GM13976 (cell line): ENCODE results near the gene UBE2QL1.

Experiments
- DNase-seq: peaks from one replicate; pipeline ENCODE4 v3.0.0; 2012; ENCODE audit warnings: low spot score
- in situ Hi-C: fragments of 300-500 bp; cut with MboI; formaldehyde crosslinking; loops from one replicate; pipeline ENCODE4 v1.12.0; 2022; ENCODE audit warnings: low sequenced_read_pairs, mixed read lengths, inconsistent platforms; ENCODE audit not compliant: unreplicated experiment
- TF ChIP-seq, protein P1 (sequence below): IDR thresholded peaks from 2 replicates; pipeline ENCODE4 v1.5.1; 2012; ENCODE audit warnings: borderline replicate concordance, mild to moderate bottlenecking; ENCODE audit not compliant: insufficient read depth; ENCODE audit errors: extremely low read depth, missing control alignments, control extremely low read depth

The UBE2QL1 gene

DNA sequence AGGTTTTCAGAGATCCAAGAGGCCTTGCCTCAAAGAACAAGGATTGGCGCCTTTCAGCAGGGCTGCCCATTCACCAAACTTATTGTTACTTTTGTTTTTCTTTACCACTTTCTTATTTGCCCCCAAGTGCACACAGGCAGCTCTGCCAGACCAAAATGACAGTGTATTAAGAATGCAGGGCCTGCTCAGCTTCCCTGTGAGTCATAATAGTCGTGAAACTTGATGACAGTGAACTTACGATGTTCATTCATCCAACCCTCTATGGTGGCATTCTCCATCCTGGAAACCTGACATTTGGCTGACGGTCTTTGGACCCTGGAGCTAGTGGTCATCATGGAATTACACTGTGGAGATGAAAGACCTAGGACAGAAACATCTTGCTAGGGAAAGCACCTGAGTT is 44.3 kb downstream of the UBE2QL1 start:
- in situ Hi-C loops: no loop called here
- TF ChIP-seq, protein P1, sequence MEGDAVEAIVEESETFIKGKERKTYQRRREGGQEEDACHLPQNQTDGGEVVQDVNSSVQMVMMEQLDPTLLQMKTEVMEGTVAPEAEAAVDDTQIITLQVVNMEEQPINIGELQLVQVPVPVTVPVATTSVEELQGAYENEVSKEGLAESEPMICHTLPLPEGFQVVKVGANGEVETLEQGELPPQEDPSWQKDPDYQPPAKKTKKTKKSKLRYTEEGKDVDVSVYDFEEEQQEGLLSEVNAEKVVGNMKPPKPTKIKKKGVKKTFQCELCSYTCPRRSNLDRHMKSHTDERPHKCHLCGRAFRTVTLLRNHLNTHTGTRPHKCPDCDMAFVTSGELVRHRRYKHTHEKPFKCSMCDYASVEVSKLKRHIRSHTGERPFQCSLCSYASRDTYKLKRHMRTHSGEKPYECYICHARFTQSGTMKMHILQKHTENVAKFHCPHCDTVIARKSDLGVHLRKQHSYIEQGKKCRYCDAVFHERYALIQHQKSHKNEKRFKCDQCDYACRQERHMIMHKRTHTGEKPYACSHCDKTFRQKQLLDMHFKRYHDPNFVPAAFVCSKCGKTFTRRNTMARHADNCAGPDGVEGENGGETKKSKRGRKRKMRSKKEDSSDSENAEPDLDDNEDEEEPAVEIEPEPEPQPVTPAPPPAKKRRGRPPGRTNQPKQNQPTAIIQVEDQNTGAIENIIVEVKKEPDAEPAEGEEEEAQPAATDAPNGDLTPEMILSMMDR: no peak
- DNase-seq: no peak

DNA sequence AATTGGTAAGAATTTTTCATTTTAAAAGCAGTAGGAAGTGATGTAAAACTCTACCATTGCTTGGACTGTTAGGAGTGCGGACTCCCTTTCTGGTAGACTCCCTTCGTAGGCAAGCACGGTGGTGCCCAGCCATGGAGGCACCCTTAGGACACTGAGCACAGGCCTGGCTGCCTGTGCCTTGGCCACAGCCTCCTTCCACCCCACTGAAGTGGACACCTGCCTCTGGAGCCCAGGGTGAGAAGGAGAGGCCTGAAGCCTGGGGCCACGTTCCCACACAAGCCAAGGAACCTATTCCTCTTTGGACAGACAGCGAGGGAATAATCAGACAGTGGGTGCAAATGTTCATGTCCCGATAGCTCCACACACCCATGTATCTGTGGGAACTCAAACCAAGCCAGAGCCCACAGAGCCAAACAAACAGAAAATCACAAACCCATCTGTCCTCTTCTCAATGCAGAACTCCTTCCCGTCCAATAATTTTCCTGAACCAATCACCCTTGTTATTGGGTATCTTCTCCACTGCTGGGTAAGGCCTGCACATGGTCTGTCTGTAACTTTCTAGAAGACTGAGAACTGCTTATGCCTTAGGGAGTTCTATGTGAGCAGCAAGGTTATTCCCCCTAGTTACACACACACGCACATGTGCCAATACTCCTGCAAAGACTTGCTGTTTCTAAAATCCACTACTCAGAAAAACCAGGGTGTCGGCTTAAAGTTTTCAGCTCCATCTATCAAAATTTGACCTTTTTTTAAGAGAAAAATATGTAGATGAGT is 45.2 kb downstream of the UBE2QL1 start:
- no peak for DNase-seq
- TF ChIP-seq, protein P1: no peak
- in situ Hi-C loops: no loop called here

DNA sequence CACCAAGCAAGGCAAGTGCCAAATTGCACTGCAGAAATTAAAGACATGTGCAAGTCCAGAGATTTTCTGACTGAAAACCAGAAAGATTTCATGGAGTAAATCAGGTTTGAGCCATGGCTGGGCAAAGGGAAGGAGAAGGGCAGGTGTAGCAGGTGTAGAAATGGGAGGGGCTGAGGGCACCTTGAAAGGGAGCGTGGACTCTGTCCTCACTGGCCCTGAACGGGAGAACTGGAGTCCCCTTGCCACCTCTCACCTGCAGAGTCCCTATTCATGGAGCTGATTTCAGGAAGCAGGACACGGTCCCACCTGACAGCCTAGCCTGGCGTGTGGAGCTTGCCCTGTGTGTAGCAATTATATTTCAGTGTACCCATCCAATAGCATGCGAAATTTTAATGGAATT is 46.3 kb downstream of the UBE2QL1 start:
- TF ChIP-seq, protein P1: no peak
- in situ Hi-C loops: no loop called here
- DNase-seq: no peak

DNA sequence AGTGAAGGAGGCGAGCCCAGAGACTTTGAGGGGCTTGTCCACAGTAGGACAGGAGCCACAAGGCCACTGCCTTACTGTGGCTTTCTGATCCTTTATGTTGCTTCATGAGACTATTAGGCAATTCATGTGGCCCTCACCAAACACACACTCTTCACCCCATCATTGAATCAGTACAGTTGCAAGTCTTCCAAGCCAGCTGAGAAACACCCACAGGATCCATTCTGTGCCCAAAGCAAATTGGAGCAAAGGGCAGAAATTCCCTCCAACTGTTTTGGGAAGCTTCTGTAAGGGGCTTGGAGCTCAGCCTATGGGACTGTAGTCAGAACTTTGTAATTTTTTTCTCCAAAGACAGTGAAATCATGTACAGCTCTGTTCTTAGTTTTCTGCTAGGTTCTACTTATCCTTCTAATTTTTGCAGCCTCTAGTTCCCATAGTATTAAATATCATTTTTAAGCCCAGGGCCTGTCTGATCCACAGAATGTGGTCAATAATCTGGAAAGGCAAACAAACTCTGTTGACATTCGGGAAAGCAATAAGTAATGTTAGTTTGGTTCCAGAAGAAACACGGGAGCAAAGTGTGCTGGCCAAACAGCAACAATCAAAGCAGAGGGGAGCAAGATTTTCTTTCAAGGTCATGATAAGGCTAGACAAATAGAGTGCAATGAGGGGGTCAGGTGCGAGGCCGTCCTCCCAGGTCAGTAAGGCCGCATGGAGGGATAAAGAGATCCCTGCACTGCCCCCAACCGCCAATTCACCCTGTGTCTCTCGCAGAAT is 47.0 kb downstream of the UBE2QL1 start:
- in situ Hi-C loops: no loop called here
- no peak for DNase-seq
- TF ChIP-seq, protein P1: no peak

DNA sequence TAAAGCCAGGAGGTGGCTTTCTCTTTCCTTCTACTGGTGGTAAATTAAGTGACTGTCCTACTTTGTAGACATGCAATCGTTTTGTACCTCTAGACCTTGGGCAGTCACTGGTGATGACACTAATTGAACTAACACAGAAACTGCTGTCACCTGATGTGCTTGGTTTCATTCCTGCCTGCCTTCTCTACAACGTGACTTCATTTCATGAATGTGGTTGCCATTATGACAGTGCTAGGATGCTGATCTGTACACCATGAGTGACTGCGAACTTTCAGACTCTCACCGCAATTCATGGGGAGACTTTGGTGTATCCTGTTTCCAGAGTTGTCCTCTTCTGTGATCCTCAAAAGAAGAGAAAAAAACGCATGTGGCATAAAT is 47.5 kb downstream of the UBE2QL1 start:
- TF ChIP-seq, protein P1: no peak
- DNase-seq: peak; percentile 72
- in situ Hi-C loops: no loop called here

DNA sequence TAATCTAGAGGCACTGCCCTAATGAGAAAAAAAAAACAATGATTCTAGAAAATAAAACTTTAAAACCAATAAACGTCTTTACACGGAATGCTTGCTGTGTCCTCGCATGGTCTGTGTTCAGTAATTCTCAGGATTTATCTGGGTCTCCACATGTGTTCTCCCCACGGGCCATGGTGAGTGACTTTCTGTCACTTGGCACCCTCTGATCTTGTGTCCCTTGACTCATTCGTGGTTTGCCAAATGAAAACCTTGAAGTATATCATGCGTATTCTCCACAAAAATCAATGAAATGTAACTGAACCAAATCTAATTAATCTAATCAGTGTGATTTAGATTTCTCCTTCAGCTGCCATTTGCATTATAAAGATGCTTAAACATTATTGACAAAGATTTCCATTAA is 48.0 kb downstream of the UBE2QL1 start:
- TF ChIP-seq, protein P1: no peak
- no peak for DNase-seq
- in situ Hi-C loops: no loop called here
